WTC11 (cell line): ENCODE data around the gene EAPP. TPM values are rescaled to one million over a fixed set of nuclear protein-coding genes. Genes with fewer than 3 reads are reported as not detected.

Experiments used
- ATAC-seq: fragments of 200-7000 bp; cut with Tn5 transposase; 2 replicates; pipeline ENCODE4 v1.10.0; 2021; ENCODE audit warnings: mild to moderate bottlenecking, moderate library complexity
- CTCF ChIA-PET: fragments of 300-600 bp; sonication (Branson Sonifier 250); formaldehyde crosslinking; loops from one replicate; lab custom pipeline; 2021; ENCODE audit warnings: antibody characterized with exemption; lab: Charles Lee
- POLR2A ChIA-PET: fragments of 350-600 bp; sonication (Branson Sonifier 250); formaldehyde crosslinking; loops from one replicate; lab custom pipeline; 2021; ENCODE audit warnings: antibody characterized with exemption; lab: Charles Lee
- DNase-seq: peaks from one replicate; pipeline ENCODE4 v3.0.0; 2021; ENCODE audit warnings: low spot score
- H3K27ac Mint-ChIP-seq: 2 replicates; pipeline ENCODE4 v1.8.0; 2021; ENCODE audit warnings: mixed read lengths
- H3K27me3 Mint-ChIP-seq: 2 replicates; pipeline ENCODE4 v1.8.0; 2021; ENCODE audit warnings: low read depth, mild to moderate bottlenecking, moderate library complexity, mixed read lengths
- H3K36me3 Mint-ChIP-seq: 2 replicates; pipeline ENCODE4 v1.8.0; 2021; ENCODE audit warnings: mixed read lengths
- H3K4me1 Mint-ChIP-seq: 2 replicates; pipeline ENCODE4 v1.8.0; 2022; ENCODE audit warnings: mixed read lengths
- H3K4me3 Mint-ChIP-seq: 2 replicates; pipeline ENCODE4 v1.8.0; 2021; ENCODE audit warnings: mild to moderate bottlenecking, moderate library complexity, mixed read lengths
- H3K9me3 Mint-ChIP-seq: 2 replicates; pipeline ENCODE4 v1.8.0; 2021; ENCODE audit warnings: mixed read lengths
- ATF2 ChIP-seq: sonication (generic); formaldehyde crosslinking; IDR thresholded peaks from 2 replicates; pipeline ENCODE4 v1.8.1; 2022; ENCODE audit warnings: low read depth, missing genetic modification reagents, borderline replicate concordance
- E2F5 ChIP-seq: sonication (generic); formaldehyde crosslinking; IDR thresholded peaks from 2 replicates; pipeline ENCODE4 v1.8.1; 2022; ENCODE audit warnings: mild to moderate bottlenecking, moderate library complexity, missing genetic modification reagents
- ERG ChIP-seq: fragments of 250-450 bp; sonication (Bioruptor Pico); IDR thresholded peaks from 2 replicates; pipeline ENCODE4 v1.8.0; 2021; ENCODE audit warnings: mild to moderate bottlenecking
- FOXK1 ChIP-seq: sonication (generic); formaldehyde crosslinking; IDR thresholded peaks from 2 replicates; pipeline ENCODE4 v1.8.0; 2022; ENCODE audit warnings: mild to moderate bottlenecking, moderate library complexity, missing genetic modification reagents
- HMGXB4 ChIP-seq: sonication (generic); formaldehyde crosslinking; IDR thresholded peaks from 2 replicates; pipeline ENCODE4 v1.8.1; 2023; ENCODE audit warnings: mild to moderate bottlenecking, moderate library complexity, missing genetic modification reagents
- KAT7 ChIP-seq: sonication (generic); formaldehyde crosslinking; IDR thresholded peaks from 2 replicates; pipeline ENCODE4 v1.8.1; 2023; ENCODE audit warnings: missing genetic modification reagents, mild to moderate bottlenecking, borderline replicate concordance
- MLX ChIP-seq: sonication (generic); formaldehyde crosslinking; IDR thresholded peaks from 2 replicates; pipeline ENCODE4 v1.8.1; 2023; ENCODE audit warnings: mild to moderate bottlenecking, missing genetic modification reagents, moderate library complexity
- MXD4 ChIP-seq: fragments of 250-450 bp; sonication (Bioruptor Pico); IDR thresholded peaks from 2 replicates; pipeline ENCODE4 v1.8.0; 2021; ENCODE audit warnings: mild to moderate bottlenecking, moderate library complexity, borderline replicate concordance
- MYBL2 ChIP-seq: sonication (generic); formaldehyde crosslinking; IDR thresholded peaks from 2 replicates; pipeline ENCODE4 v1.8.1; 2023; ENCODE audit warnings: mild to moderate bottlenecking, moderate library complexity, missing genetic modification reagents
- NFATC4 ChIP-seq: fragments of 250-450 bp; sonication (Bioruptor Pico); IDR thresholded peaks from 2 replicates; pipeline ENCODE4 v1.9.0; 2021; ENCODE audit warnings: mild to moderate bottlenecking
- NR2C2 ChIP-seq: sonication (generic); formaldehyde crosslinking; IDR thresholded peaks from 2 replicates; pipeline ENCODE4 v1.8.0; 2022; ENCODE audit warnings: mild to moderate bottlenecking, missing genetic modification reagents
- NR3C1 ChIP-seq: sonication (generic); formaldehyde crosslinking; conservative IDR thresholded peaks from 2 replicates; pipeline ENCODE4 v1.8.1; 2023; ENCODE audit warnings: low read depth, mild to moderate bottlenecking, missing genetic modification reagents
- PREB ChIP-seq: sonication (generic); formaldehyde crosslinking; IDR thresholded peaks from 2 replicates; pipeline ENCODE4 v1.8.1; 2022; ENCODE audit warnings: mild to moderate bottlenecking, missing genetic modification reagents, moderate library complexity, borderline replicate concordance
- RORB ChIP-seq: fragments of 250-450 bp; sonication (Bioruptor Pico); IDR thresholded peaks from 2 replicates; pipeline ENCODE4 v1.9.0; 2021; ENCODE audit warnings: mild to moderate bottlenecking
- USF2 ChIP-seq: sonication (generic); formaldehyde crosslinking; IDR thresholded peaks from 2 replicates; pipeline ENCODE4 v1.8.1; 2023; ENCODE audit warnings: mild to moderate bottlenecking, missing genetic modification reagents, moderate library complexity
- ZBTB43 ChIP-seq: sonication (generic); formaldehyde crosslinking; IDR thresholded peaks from 2 replicates; pipeline ENCODE4 v1.8.1; 2023; ENCODE audit warnings: mild to moderate bottlenecking, missing genetic modification reagents
- ZNF138 ChIP-seq: sonication (generic); formaldehyde crosslinking; conservative IDR thresholded peaks from 2 replicates; pipeline ENCODE4 v1.8.1; 2022; ENCODE audit warnings: mild to moderate bottlenecking, moderate library complexity, missing genetic modification reagents
- ZNF317 ChIP-seq: sonication (generic); formaldehyde crosslinking; IDR thresholded peaks from 2 replicates; pipeline ENCODE4 v1.8.1; 2023; ENCODE audit warnings: low read depth, mild to moderate bottlenecking, moderate library complexity, missing genetic modification reagents, borderline replicate concordance
- ZNF396 ChIP-seq: fragments of 250-450 bp; sonication (Bioruptor Pico); IDR thresholded peaks from 2 replicates; pipeline ENCODE4 v1.8.0; 2021; ENCODE audit warnings: mild to moderate bottlenecking, moderate library complexity, borderline replicate concordance
- ZNF423 ChIP-seq: fragments of 250-450 bp; sonication (Bioruptor Pico); IDR thresholded peaks from 2 replicates; pipeline ENCODE4 v2.1.2; 2022; ENCODE audit warnings: mild to moderate bottlenecking, moderate library complexity
- total RNA-seq: library from RNA; stranded (reverse); gene quantifications from 3 replicates; pipeline ENCODE4 v1.2.3, GENCODE V29; 2021

The EAPP gene
- total RNA-seq, 1 experiment from 2014 or later, result 24.9 TPM

- no peaks in the 10 kb centered on the region for H3K9me3 Mint-ChIP-seq
- no peak overlapping the region for H3K4me3 Mint-ChIP-seq
- peaks cover 58% of the 10 kb centered on the region for H3K36me3 Mint-ChIP-seq
These were observed 42.7 kb upstream of the EAPP start for GRCh38 chr14:34582117-34582680.

GRCh38 chr14:34580381-34580780 is 40.9 kb upstream of the EAPP start:
- Mint-ChIP-seq H3K4me3 (no peak overlapping the region), H3K27me3 (no peaks in the 10 kb centered on the region), H3K36me3 (peaks cover 55% of the 10 kb centered on the region), H3K9me3 (no peaks in the 10 kb centered on the region), H3K27ac (no peak overlapping the region), H3K4me1 (no peaks in the 10 kb centered on the region)
- ATAC-seq (no peak), DNase-seq (no peak)
- ChIA-PET POLR2A (interaction anchor here (0.7 kb wide), 1 partner anchor 1661 kb away, joined by 3 read pairs; no protein-coding TSS in a partner anchor), CTCF (no interaction called here)
- TF ChIP-seq MXD4 (no peak), E2F5 (CRISPR knock-in tag) (no peak), ZNF138 (CRISPR knock-in tag) (no peak), RORB (CRISPR knock-in tag) (no peak), USF2 (CRISPR knock-in tag) (no peak), ZBTB43 (CRISPR knock-in tag) (no peak), ZNF317 (no peak), ZNF423 (CRISPR knock-in tag) (no peak), NR3C1 (no peak), MLX (no peak), KAT7 (CRISPR knock-in tag) (no peak), PREB (CRISPR knock-in tag) (no peak), NR2C2 (CRISPR knock-in tag) (no peak), NFATC4 (no peak)

More at GRCh38 chr14:34582117-34582680, 42.7 kb upstream of the EAPP start:
- ChIA-PET CTCF (no interaction called here), POLR2A (no interaction called here)
- no peaks in the 10 kb centered on the region for H3K27me3 Mint-ChIP-seq
- H3K4me1 Mint-ChIP-seq, result no peaks in the 10 kb centered on the region
- no peak overlapping the region for H3K27ac Mint-ChIP-seq
- TF ChIP-seq RORB (CRISPR knock-in tag) (no peak), MXD4 (no peak), ATF2 (CRISPR knock-in tag) (no peak), ZNF396 (CRISPR knock-in tag) (no peak)
- DNase-seq (no peak), ATAC-seq (no peak)

- Mint-ChIP-seq H3K4me3 (no peak overlapping the region), H3K9me3 (no peaks in the 10 kb centered on the region), H3K27me3 (no peaks in the 10 kb centered on the region), H3K36me3 (peaks cover 32% of the 10 kb centered on the region), H3K27ac (no peak overlapping the region), H3K4me1 (no peaks in the 10 kb centered on the region)
- TF ChIP-seq HMGXB4, result no peak
- no peak for TF ChIP-seq MYBL2 (CRISPR knock-in tag)
- no peak for TF ChIP-seq FOXK1 (CRISPR knock-in tag)
- TF ChIP-seq ERG (CRISPR knock-in tag), result no peak
- no peak for DNase-seq
- ChIA-PET CTCF (no interaction called here), POLR2A (no interaction called here)
- no peak for ATAC-seq
These were observed 32.3 kb upstream of the EAPP start for GRCh38 chr14:34571771-34572170.
